GM06990 (cell line): ENCODE results near the gene HOXC4.

Experiments used
- DNase-seq: peaks from one replicate; pipeline ENCODE4 v3.0.0-alpha.2; 2011; ENCODE audit not compliant: insufficient read length; ENCODE audit errors: extremely low read depth
- H3K27me3 ChIP-seq: replicated peaks from 2 replicates; pipeline ENCODE4 v1.6.0; 2011; ENCODE audit warnings: low read length; ENCODE audit not compliant: control insufficient read depth, insufficient read depth
- H3K36me3 ChIP-seq: 2 replicates; pipeline ENCODE4 v1.5.1; 2011; ENCODE audit warnings: low read length; ENCODE audit not compliant: control insufficient read depth, insufficient read depth
- H3K4me3 ChIP-seq: replicated peaks from 2 replicates; pipeline ENCODE4 v1.5.1; 2011; ENCODE audit warnings: low read depth, mild to moderate bottlenecking, control low read depth, low read length
- CTCF ChIP-seq: IDR thresholded peaks from 2 replicates; pipeline ENCODE4 v1.5.1; 2011; ENCODE audit warnings: low read length, control low read depth, mild to moderate bottlenecking, inconsistent platforms; ENCODE audit not compliant: insufficient read depth, poor library complexity, severe bottlenecking

HOXC4 gene

GRCh38 chr12:54034785-54035310 is 18.8 kb upstream of the HOXC4 start:
- peaks cover 2% of the 10 kb centered on the region; the same call in 1 of the 2 replicates for H3K27me3 ChIP-seq
- H3K4me3 ChIP-seq: no peak overlapping the region
- no peak for DNase-seq
- H3K36me3 ChIP-seq: no peaks in the 10 kb centered on the region
- TF ChIP-seq CTCF: no peak

DNA sequence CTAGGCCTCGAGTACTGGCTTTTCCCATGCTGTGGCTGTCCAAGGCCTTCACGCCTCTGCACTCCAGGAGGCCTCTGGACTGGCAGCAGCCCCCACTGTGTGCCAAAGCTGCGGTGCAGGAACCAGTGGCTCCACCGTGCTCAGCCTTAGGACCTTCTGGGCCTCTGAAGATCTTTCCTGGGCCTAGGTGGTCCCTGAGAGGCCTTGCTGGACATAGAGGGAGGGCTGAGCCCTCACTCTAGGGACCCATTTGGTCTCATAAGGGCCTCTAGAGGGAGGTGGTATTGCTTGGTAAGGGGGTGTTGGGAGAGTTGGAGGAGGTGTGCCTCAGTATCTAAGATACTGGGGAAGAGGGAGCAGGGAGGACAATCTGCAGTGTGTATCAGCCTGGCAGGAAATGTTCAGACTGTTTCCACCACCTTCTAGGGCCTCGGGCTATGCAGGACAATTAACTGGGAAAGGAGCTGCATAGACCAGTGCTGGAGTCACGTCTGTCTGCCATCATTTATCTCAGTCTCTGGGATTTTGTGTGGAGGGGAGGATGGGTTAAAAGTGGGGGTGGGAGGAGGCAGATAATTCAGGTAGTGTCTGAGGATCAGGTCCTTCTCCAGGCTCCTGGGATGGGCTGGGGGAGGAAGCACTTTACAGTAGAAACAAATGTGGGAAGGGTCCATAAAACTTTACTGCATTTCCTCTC is 17.9 kb upstream of the HOXC4 start:
- DNase-seq: no peak
- TF ChIP-seq CTCF: no peak
- H3K27me3 ChIP-seq: peaks cover 2% of the 10 kb centered on the region; the same call in 1 of the 2 replicates
- no peaks in the 10 kb centered on the region for H3K36me3 ChIP-seq
- H3K4me3 ChIP-seq: no peak overlapping the region

- H3K36me3 ChIP-seq: no peaks in the 10 kb centered on the region
- no peak for DNase-seq
- no peak overlapping the region for H3K4me3 ChIP-seq
- no peaks in the 10 kb centered on the region; the same call in 1 of the 2 replicates for H3K27me3 ChIP-seq
- TF ChIP-seq CTCF: no peak
These were observed 16.8 kb upstream of the HOXC4 start for GRCh38 chr12:54036620-54037359.

- no peak for DNase-seq
- no peak overlapping the region for H3K4me3 ChIP-seq
- H3K36me3 ChIP-seq: no peaks in the 10 kb centered on the region
- H3K27me3 ChIP-seq: no peaks in the 10 kb centered on the region; the same call in 1 of the 2 replicates
- TF ChIP-seq CTCF: no peak
These were observed 16.0 kb upstream of the HOXC4 start for GRCh38 chr12:54037360-54038283.

DNA sequence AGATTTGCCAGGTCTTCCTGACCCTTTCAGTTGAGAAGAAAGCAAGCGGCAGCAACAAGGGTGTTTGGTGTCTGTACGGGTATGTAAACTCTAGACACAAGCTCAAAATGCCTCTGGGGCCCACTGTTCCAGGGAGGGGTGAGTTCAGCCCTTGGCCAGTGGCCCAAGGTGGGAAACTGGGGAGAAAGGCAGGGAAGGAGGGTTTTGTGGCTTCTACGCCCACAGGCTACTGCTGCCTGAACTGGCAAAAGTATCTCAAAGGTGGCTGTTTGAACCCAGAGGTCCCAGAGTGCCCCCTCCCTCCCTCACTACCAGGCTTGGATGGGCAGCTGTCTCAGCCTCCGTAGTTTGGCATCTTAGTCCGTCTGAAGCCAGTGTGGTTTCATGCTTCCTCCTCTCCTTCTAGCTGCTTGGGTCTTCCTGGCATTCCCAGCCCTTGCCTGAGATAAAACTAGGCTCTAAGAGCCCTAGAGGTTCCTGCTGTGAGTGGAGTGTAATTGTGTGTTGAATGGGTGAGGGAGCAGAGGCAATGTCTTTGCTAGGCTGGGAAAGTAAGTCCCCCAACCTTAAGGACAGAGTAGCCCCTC is 15.3 kb upstream of the HOXC4 start:
- TF ChIP-seq CTCF: no peak
- no peaks in the 10 kb centered on the region for H3K36me3 ChIP-seq
- DNase-seq: no peak
- no peak overlapping the region for H3K4me3 ChIP-seq
- no peaks in the 10 kb centered on the region; the same call in 1 of the 2 replicates for H3K27me3 ChIP-seq
